Fibroblast of mammary gland (primary cell): ENCODE measurements around the gene MOSPD3.

Source experiments
- DNase-seq: peaks from one replicate; pipeline ENCODE4 v3.0.0-alpha.2; 2010; ENCODE audit warnings: low read depth
- H3K4me3 ChIP-seq: 2 replicates; pipeline ENCODE4 v1.5.1; 2011; ENCODE audit warnings: low read depth, mild to moderate bottlenecking, low read length, moderate library complexity; ENCODE audit not compliant: control insufficient read depth
- CTCF ChIP-seq: conservative IDR thresholded peaks from 2 replicates; pipeline ENCODE4 v1.5.1; 2011; ENCODE audit warnings: low read depth, low read length, inconsistent platforms; ENCODE audit not compliant: control insufficient read depth, insufficient read depth

The MOSPD3 gene

GRCh38 chr7:100583132-100584053 is 28.9 kb upstream of the MOSPD3 start:
- TF ChIP-seq CTCF: no peak
- H3K4me3 ChIP-seq: peak overlapping the region; percentile 27
- peak; percentile 51 for DNase-seq

- H3K4me3 ChIP-seq: peak overlapping the region; percentile 87
- peak; percentile 27 for DNase-seq
- no peak for TF ChIP-seq CTCF
Measured at GRCh38 chr7:100584054-100584682, 28.2 kb upstream of the MOSPD3 start.

- peak overlapping the region; percentile 87 for H3K4me3 ChIP-seq
- TF ChIP-seq CTCF: no peak
- peak; percentile 75 for DNase-seq
Measured at GRCh38 chr7:100584683-100585510, 27.4 kb upstream of the MOSPD3 start.

GRCh38 chr7:100585511-100586265 is 26.7 kb upstream of the MOSPD3 start, which contains the start of gene LRCH4:
LRCH4 (minus strand) TSS chr7:100586129; CDS start chr7:100586100, 29 bp downstream.
- DNase-seq: peak; percentile 17
- H3K4me3 ChIP-seq: peak within 1 kb of the TSS; percentile 87
- no peak for TF ChIP-seq CTCF

GRCh38 chr7:100586266-100587025 is 25.9 kb upstream of the MOSPD3 start, which contains the start of gene FBXO24:
FBXO24 (plus strand) TSS chr7:100586328; CDS start chr7:100586626, 298 bp downstream.
- no peak for TF ChIP-seq CTCF

More at GRCh38 chr7:100586266-100587025, 25.9 kb upstream of the MOSPD3 start, which contains the start of gene FBXO24:
- peak within 1 kb of the TSS; percentile 87 for H3K4me3 ChIP-seq
- DNase-seq: peak; percentile 100
